MM.1S (cell line): ENCODE measurements around the gene COQ7.

Experiments used
- DNase-seq: peaks from one replicate; pipeline ENCODE4 v3.0.0-alpha.2; 2015
- H2AFZ ChIP-seq: fragments of 300-600 bp; sonication (generic); 2 replicates; pipeline ENCODE4 v1.6.0; 2016; ENCODE audit warnings: antibody characterized with exemption, low read length
- H3F3A ChIP-seq: fragments of 300-600 bp; sonication (generic); 2 replicates; pipeline ENCODE4 v1.6.1; 2016; ENCODE audit warnings: mild to moderate bottlenecking, antibody characterized with exemption, low read length, moderate library complexity, mixed read lengths; ENCODE audit not compliant: insufficient read depth
- H3K27ac ChIP-seq: fragments of 300-600 bp; sonication (generic); 2 replicates; pipeline ENCODE4 v1.5.1; 2016; ENCODE audit warnings: mild to moderate bottlenecking, low read length
- H3K27me3 ChIP-seq: fragments of 300-600 bp; sonication (generic); replicated peaks from 2 replicates; pipeline ENCODE4 v1.6.0; 2016; ENCODE audit warnings: low read length; ENCODE audit not compliant: insufficient read depth
- H3K36me3 ChIP-seq: fragments of 300-600 bp; sonication (generic); replicated peaks from 2 replicates; pipeline ENCODE4 v1.6.1; 2016; ENCODE audit warnings: mild to moderate bottlenecking, low read length, mixed read lengths; ENCODE audit not compliant: insufficient read depth
- H3K4me1 ChIP-seq: fragments of 300-600 bp; sonication (generic); 2 replicates; pipeline ENCODE4 v1.6.1; 2016; ENCODE audit warnings: low read length, mixed read lengths
- H3K4me2 ChIP-seq: fragments of 300-600 bp; sonication (generic); 2 replicates; pipeline ENCODE4 v1.6.0; 2016; ENCODE audit warnings: low read depth, low read length
- H3K4me3 ChIP-seq: fragments of 300-600 bp; sonication (generic); 2 replicates; pipeline ENCODE4 v1.5.1; 2016; ENCODE audit warnings: low read length, mixed read lengths
- H3K79me2 ChIP-seq: fragments of 300-600 bp; sonication (generic); 2 replicates; pipeline ENCODE4 v1.6.1; 2016; ENCODE audit warnings: mixed run types, low read length, mixed read lengths
- H3K9ac ChIP-seq: fragments of 300-600 bp; sonication (generic); 2 replicates; pipeline ENCODE4 v1.6.1; 2016; ENCODE audit warnings: low read length, mixed read lengths
- H3K9me2 ChIP-seq: fragments of 300-600 bp; sonication (generic); replicated peaks from 2 replicates; pipeline ENCODE4 v1.6.1; 2016; ENCODE audit warnings: mild to moderate bottlenecking, low read length, mixed read lengths; ENCODE audit not compliant: insufficient read depth
- H3K9me3 ChIP-seq: fragments of 300-600 bp; sonication (generic); replicated peaks from 2 replicates; pipeline ENCODE4 v1.6.1; 2016; ENCODE audit warnings: mild to moderate bottlenecking, low read length, mixed read lengths; ENCODE audit not compliant: insufficient read depth
- H4K20me1 ChIP-seq: fragments of 300-600 bp; sonication (generic); 2 replicates; pipeline ENCODE4 v1.6.1; 2016; ENCODE audit warnings: mild to moderate bottlenecking, low read length, moderate library complexity, mixed read lengths; ENCODE audit not compliant: insufficient read depth
- EZH2 ChIP-seq: fragments of 300-600 bp; sonication (generic); optimal IDR thresholded peaks from 2 replicates; pipeline ENCODE3; 2017; ENCODE audit warnings: low read depth, mild to moderate bottlenecking, antibody characterized with exemption, low read length, mixed read lengths
- EZH2phosphoT487 ChIP-seq: fragments of 300-600 bp; sonication (generic); IDR thresholded peaks from 2 replicates; pipeline ENCODE4 v1.6.1; 2018; ENCODE audit warnings: antibody characterized with exemption, low read length
- TF ChIP-seq, protein P1 (sequence below): fragments of 300-600 bp; sonication (generic); IDR thresholded peaks from 2 replicates; pipeline ENCODE4 v1.5.1; 2016; ENCODE audit warnings: antibody characterized with exemption, low read length, mixed read lengths

The COQ7 gene

DNA sequence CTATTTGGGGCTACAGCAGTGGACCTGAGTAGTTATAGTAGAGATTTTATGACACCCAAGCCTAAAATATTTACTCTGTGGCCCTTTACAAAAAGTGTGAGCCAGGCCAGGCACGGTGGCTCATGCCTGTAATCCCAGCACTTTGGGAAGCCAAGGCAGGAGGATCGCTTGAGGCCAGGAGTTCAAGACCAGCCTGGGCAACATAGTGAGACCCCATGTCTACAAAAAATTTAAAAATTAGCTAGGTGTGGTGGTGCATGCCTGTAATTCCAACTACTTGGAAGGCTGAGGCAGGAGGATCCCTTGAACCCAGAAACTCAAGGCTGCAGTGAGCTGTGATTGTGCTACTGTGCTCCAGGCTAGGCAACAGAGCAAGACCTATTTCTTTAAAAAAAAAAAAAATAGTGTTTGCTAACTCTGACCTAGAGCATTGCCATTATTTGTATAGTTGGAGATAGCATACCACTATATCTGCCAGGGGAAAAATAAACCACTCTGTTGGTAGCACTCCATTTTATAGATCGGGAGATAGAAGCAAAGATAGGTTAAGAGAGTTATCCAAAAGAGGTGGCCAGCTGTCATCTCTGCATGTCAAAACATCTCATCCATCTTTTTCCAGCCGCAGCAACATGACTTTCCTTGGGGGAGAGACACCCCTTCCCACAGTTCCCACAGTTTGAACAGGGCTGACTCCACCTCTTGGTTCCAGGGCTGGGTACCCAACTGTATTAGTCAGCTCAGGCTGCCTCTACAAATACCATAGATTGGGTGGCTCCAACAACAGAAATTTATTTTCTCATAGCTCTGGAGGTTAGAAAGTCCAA lies 43.3 kb downstream of the COQ7 start:
- Histone ChIP-seq H3F3A (no peaks in the 10 kb centered on the region), H3K4me1 (no peaks in the 10 kb centered on the region), H3K9me2 (no peaks in the 10 kb centered on the region), H3K9me3 (no peaks in the 10 kb centered on the region), H3K4me3 (no peak overlapping the region), H3K27me3 (no peaks in the 10 kb centered on the region), H3K79me2 (no peaks in the 10 kb centered on the region), H3K9ac (no peak overlapping the region), H3K27ac (no peak overlapping the region), H4K20me1 (no peaks in the 10 kb centered on the region), H3K4me2 (no peak overlapping the region), H2AFZ (no peak overlapping the region), H3K36me3 (no peaks in the 10 kb centered on the region)
- TF ChIP-seq, protein P1, sequence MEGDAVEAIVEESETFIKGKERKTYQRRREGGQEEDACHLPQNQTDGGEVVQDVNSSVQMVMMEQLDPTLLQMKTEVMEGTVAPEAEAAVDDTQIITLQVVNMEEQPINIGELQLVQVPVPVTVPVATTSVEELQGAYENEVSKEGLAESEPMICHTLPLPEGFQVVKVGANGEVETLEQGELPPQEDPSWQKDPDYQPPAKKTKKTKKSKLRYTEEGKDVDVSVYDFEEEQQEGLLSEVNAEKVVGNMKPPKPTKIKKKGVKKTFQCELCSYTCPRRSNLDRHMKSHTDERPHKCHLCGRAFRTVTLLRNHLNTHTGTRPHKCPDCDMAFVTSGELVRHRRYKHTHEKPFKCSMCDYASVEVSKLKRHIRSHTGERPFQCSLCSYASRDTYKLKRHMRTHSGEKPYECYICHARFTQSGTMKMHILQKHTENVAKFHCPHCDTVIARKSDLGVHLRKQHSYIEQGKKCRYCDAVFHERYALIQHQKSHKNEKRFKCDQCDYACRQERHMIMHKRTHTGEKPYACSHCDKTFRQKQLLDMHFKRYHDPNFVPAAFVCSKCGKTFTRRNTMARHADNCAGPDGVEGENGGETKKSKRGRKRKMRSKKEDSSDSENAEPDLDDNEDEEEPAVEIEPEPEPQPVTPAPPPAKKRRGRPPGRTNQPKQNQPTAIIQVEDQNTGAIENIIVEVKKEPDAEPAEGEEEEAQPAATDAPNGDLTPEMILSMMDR, result no peak
- no peak for TF ChIP-seq EZH2
- no peak for DNase-seq

DNA sequence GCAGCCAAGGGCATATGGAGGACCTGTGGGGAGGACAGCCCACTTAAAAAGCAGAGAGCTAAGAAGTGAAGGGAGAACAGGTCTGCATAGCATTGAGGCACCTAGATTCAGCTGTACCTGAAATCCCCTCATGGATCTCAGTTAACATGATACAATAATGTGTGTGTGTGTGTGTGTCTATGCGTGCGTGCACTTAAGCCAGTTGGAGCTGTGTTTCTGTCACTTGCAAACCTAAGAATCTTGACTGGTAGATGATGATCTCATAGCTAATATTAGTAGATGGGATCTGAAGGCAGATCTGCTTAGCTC lies 44.6 kb downstream of the COQ7 start:
- H3K27me3 ChIP-seq, result no peaks in the 10 kb centered on the region
- no peak overlapping the region for H3K4me2 ChIP-seq
- no peak overlapping the region for H2AFZ ChIP-seq
- no peaks in the 10 kb centered on the region for H3K79me2 ChIP-seq
- H3K9ac ChIP-seq, result no peak overlapping the region
- H4K20me1 ChIP-seq, result no peaks in the 10 kb centered on the region
- no peak overlapping the region for H3K4me3 ChIP-seq
- DNase-seq, result no peak
- no peaks in the 10 kb centered on the region for H3K36me3 ChIP-seq
- H3K27ac ChIP-seq, result no peak overlapping the region
- no peaks in the 10 kb centered on the region for H3K4me1 ChIP-seq
- TF ChIP-seq, protein P1, result no peak
- no peak for TF ChIP-seq EZH2phosphoT487
- TF ChIP-seq EZH2, result no peak
- H3K9me2 ChIP-seq, result no peaks in the 10 kb centered on the region
- no peaks in the 10 kb centered on the region for H3F3A ChIP-seq
- H3K9me3 ChIP-seq, result no peaks in the 10 kb centered on the region

DNA sequence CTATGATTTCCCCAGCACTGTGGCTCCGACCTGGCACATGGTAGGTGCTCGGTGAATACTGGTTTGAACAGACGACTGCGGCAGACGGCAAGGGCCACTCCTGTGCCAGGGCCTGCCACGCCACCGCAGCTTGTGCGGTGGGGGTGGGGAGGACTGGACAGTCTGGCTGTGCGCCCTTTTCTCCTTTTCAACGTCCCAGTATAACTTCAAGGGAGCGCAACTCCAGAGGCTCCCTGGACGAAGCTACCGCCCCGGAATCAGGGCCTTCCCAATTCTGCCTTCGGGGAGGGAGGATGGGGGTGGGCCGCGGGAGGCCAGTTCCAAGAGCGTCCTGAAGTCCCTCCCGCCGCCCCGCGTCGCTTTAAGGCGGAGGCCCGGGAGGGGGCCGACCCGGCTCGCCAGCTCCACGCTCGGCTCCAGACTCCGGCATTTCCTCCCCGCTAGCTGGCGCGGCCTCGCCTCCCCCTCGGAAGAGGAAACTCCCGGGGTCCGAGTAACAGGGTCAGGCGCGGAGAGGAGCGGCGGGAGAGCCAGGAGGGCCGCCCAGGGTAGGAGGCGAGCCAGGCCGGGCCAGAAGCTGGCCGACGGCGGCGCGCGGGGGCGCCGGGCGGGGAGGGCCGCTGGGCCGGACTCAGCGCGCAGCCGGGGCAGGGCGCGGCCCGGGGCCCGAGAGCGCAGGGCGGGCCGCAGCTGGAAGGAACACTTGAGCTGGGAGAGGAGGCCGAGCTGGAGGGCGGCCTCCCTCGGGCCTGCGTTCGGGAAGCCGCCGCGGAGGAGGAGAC lies 46.4 kb downstream of the COQ7 start, which contains the start of gene ITPRIPL2:
Gene ITPRIPL2, plus strand, starts transcription at position 388 of the 782 bp plus-strand sequence. CDS start 498 bp downstream, outside the sequence.
- Histone ChIP-seq H3K9ac (no peak within 1 kb of the TSS), H3K27ac (no peak within 1 kb of the TSS), H3K79me2 (no peaks in the 10 kb centered on the region)

More for the DNA sequence above, 46.4 kb downstream of the COQ7 start, which contains the start of gene ITPRIPL2:
- DNase-seq, result no peak
- no peaks in the 10 kb centered on the region for H4K20me1 ChIP-seq
- no peaks in the 10 kb centered on the region for H3K36me3 ChIP-seq
- TF ChIP-seq, protein P1, result no peak
- TF ChIP-seq EZH2, result no peak
- TF ChIP-seq EZH2phosphoT487, result no peak
- no peaks in the 10 kb centered on the region for H3K9me3 ChIP-seq
- H2AFZ ChIP-seq, result no peak within 1 kb of the TSS
- H3K4me3 ChIP-seq, result no peak within 1 kb of the TSS
- H3K4me2 ChIP-seq, result no peak within 1 kb of the TSS
- H3K9me2 ChIP-seq, result no peaks in the 10 kb centered on the region
- no peaks in the 10 kb centered on the region for H3F3A ChIP-seq
- no peaks in the 10 kb centered on the region for H3K4me1 ChIP-seq
- no peaks in the 10 kb centered on the region for H3K27me3 ChIP-seq
